ENCODE results near the gene MAPK11.

The MAPK11 gene

DNA sequence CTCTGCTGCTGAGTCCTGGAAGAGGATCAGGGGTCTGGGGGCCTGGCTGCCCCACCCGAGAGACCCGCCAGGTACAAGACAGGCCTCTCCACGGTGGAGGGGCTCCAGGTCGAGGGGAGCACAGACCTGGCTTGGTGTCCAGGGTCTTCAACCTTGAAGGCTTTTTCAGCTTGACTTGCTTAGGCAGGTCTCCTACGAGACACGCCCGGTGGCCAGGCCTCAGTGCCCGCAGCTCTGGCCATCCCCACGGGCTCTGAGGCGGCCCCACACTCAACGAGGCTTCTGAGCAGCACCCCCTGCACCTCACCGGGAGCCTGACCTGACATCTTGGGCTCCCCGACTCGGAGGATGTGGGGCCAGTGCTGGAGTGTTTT, 43.9 kb upstream of the MAPK11 start:
- FAIRE-seq: no peak
- peak; percentile 9 for DNase-seq (ENCODE audit: insufficient read length)
- no peak for TF ChIP-seq TAF1 (IDR thresholded peaks at IDR 0.05; ENCODE audit: borderline replicate concordance, low read depth, low read length)
- no peak for TF ChIP-seq POLR2A (IDR thresholded peaks at IDR 0.05; ENCODE audit: low read depth, low read length)
- no peak for TF ChIP-seq POLR2AphosphoS5 (IDR thresholded peaks at IDR 0.05; ENCODE audit: low read depth, low read length)

DNA sequence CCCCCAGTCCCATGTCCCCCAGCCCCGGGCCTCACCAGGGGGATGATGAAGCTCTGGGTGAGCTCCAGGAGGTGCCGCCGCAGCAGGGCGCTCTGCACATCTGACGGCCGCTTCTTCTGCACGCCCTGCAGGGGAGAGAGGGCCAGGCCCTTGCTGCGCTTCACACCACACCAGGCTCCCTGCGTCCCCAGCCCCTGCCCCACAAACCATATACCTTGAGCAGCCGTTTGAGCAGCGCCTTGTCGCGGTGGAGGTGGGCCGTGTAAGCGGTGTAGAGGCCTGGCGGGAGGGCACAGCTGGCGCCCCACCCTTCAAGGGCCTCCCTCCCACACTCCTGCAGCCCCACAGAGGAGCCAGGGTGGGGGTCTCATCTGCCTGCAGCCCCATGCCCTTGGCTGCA, 43.4 kb upstream of the MAPK11 start:
- TF ChIP-seq TAF1 (IDR thresholded peaks at IDR 0.05; ENCODE audit: borderline replicate concordance, low read depth, low read length) (no peak), POLR2AphosphoS5 (IDR thresholded peaks at IDR 0.05; ENCODE audit: low read depth, low read length) (no peak), POLR2A (IDR thresholded peaks at IDR 0.05; ENCODE audit: low read depth, low read length) (no peak)
- no peak for DNase-seq (ENCODE audit: insufficient read length)
- FAIRE-seq: peak; percentile 58

DNA sequence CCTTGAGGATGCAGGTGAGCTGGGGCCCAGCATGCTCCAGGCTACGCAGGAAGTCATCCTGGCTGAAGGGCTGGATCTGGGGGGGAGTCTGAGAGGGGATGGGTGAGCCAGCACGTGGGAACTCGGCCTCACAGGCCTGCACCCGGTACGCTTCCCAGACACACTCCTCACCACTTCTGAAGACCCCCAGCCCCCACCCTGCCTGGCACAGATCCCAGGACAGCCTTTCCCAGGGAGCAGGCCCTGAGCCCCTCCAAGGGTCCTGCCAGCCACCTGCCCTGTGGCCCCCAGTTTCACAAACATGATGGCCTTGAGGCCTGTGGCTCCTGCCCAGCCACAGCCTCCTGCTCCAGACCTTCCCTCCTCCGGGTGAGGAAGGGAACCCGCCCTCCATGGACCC, 42.8 kb upstream of the MAPK11 start:
- DNase-seq (ENCODE audit: insufficient read length) (no peak), FAIRE-seq (no peak)
- TF ChIP-seq TAF1 (IDR thresholded peaks at IDR 0.05; ENCODE audit: borderline replicate concordance, low read depth, low read length) (no peak), POLR2A (IDR thresholded peaks at IDR 0.05; ENCODE audit: low read depth, low read length) (no peak), POLR2AphosphoS5 (IDR thresholded peaks at IDR 0.05; ENCODE audit: low read depth, low read length) (no peak)

DNA sequence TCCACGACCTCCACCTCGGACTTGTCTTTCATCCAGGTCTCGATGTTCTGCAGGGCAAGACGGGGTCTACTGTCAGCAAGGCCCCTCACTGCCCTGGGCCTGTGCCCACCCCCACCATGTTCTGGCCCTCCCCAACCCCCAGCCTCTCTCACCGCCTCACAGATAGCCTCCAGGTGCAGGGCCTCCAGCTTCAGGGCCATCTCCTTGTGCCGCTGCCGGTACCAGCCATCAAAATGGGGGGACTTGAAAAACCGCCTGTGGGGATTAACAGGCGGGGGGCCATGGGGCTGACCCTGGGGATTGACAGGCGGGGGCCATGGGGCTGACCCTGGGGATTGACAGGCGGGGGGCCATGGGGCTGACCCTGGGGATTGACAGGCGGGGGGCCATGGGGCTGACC, 42.2 kb upstream of the MAPK11 start:
- TF ChIP-seq POLR2A (IDR thresholded peaks at IDR 0.05; ENCODE audit: low read depth, low read length): no peak
- FAIRE-seq: no peak
- no peak for DNase-seq (ENCODE audit: insufficient read length)

DNA sequence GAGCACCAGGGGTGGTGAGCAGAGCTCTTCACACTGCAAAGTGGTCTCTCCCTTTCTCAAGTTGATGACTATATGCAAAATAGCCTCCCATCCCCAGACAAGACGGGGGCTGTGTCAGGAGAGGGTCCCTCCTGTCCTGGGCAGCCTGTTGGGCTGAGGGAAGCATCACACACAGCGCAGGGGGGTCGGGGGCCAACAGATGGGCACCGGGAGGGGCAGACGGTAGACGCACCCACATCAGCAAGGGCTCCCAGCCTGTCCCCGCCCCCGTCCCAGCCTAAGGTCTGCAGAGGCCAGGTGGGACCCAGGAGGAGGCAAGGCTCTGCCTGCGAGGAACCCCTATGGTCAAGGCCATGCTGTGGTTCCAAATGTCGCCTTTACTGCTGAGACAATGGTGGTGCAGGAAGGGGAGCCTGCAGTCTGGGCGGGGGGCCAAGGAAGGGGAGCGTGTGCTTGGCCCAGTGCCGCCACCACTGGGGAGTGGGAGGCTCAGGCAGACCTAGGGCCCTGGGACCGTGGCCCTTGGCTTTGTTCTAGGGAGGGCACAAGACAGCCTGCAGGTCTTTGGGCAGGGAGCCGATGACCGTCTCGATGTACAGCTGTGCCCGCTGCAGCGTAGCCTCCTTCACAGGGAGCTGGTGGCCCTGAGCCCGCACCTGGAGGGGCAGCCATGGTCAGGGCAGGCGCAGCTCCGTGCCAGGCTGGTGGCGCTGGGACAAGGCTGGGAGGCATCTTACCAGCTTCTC, 41.6 kb upstream of the MAPK11 start:
- TF ChIP-seq POLR2AphosphoS5 (IDR thresholded peaks at IDR 0.05; ENCODE audit: low read depth, low read length) (no peak), POLR2A (IDR thresholded peaks at IDR 0.05; ENCODE audit: low read depth, low read length) (no peak), TAF1 (IDR thresholded peaks at IDR 0.05; ENCODE audit: borderline replicate concordance, low read depth, low read length) (no peak)
- DNase-seq (ENCODE audit: insufficient read length) (no peak), FAIRE-seq (no peak)

DNA sequence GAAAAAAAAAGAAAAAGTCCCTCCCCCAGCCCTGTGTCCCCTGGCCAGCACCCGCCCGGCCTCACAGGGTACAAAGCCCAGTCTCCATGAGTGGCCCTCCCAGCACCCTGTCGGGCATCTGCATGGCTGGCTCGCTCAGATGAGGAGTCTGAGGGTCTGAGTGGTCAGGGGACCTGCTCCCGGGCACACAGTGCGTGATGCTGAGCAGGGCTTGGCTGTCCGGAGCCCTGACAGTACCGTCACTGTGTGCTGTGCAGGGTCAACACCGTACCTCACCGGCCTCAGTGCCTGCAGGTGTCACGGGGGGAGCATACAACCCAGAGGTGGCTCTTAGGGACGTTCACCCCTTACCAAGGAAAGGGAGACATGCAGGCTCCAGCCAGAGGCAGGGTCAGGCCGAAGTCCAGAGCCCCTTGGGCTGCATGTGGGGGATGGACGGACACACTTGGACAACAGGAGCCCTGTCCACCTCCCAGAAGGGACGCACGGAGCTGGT, 40.8 kb upstream of the MAPK11 start:
- DNase-seq (ENCODE audit: insufficient read length) (no peak), FAIRE-seq (no peak)

DNA sequence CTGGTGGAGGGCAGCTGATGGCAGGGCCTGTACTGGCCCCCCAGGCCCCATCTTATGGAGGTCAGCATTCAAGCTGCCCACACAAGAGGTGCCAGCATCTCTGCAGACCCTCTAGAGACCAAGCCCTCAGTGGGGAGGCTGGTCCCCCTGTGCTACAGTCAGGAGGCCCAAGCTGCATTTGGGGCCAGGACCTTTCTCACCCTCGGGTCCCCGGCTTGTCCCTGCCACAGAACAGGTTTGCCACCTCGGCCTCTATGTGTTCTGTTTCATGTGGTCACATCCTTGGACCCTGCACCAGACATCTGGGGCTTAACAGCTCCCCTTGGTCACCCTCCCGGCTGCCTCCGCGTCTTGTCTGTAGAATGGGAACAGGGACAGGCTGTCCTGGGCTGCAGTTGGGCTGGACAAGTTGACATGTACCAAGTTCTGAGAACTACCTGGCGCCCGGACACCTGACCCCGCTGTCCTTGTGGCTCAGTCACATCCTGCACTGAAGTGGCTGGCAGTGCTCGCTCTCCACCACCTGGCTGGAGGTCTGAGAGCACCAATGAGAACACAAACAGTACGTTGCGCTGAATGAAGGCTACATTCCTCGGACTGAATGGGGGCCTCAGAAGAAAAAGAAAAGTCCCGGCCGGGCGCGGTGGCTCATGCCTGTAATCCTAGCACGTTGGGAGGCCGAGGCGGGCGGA, 40.0 kb upstream of the MAPK11 start:
- no peak for TF ChIP-seq POLR2AphosphoS5 (IDR thresholded peaks at IDR 0.05; ENCODE audit: low read depth, low read length)
- FAIRE-seq (no peak), DNase-seq (ENCODE audit: insufficient read length) (no peak)

More for the DNA sequence above, 40.8 kb upstream of the MAPK11 start:
- TF ChIP-seq TAF1 (IDR thresholded peaks at IDR 0.05; ENCODE audit: borderline replicate concordance, low read depth, low read length): no peak
- no peak for TF ChIP-seq POLR2AphosphoS5 (IDR thresholded peaks at IDR 0.05; ENCODE audit: low read depth, low read length)
- no peak for TF ChIP-seq POLR2A (IDR thresholded peaks at IDR 0.05; ENCODE audit: low read depth, low read length)

DNA sequence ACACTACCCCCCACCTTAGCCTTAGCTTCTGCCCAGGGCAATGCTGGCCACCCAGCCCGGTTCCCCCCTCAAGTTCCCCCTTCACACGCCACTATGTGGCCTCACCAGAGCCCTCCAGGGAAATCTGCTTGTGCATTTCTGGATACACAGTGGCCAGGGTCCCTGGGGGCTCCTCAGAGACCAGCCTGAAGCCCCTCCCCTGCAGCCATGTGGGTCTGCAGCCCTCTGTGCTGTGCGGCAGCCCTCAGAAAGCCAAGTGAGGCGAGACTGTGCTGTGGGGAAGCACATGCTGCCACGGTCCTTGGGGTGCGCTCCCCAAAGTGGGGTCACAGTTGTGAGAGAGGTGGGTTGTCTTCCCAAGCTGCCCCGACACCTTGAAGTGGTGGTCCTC, 39.4 kb upstream of the MAPK11 start:
- no peak for TF ChIP-seq POLR2A (IDR thresholded peaks at IDR 0.05; ENCODE audit: low read depth, low read length)
- TF ChIP-seq POLR2AphosphoS5 (IDR thresholded peaks at IDR 0.05; ENCODE audit: low read depth, low read length): no peak
- no peak for TF ChIP-seq TAF1 (IDR thresholded peaks at IDR 0.05; ENCODE audit: borderline replicate concordance, low read depth, low read length)
- DNase-seq (ENCODE audit: insufficient read length) (no peak), FAIRE-seq (no peak)

DNA sequence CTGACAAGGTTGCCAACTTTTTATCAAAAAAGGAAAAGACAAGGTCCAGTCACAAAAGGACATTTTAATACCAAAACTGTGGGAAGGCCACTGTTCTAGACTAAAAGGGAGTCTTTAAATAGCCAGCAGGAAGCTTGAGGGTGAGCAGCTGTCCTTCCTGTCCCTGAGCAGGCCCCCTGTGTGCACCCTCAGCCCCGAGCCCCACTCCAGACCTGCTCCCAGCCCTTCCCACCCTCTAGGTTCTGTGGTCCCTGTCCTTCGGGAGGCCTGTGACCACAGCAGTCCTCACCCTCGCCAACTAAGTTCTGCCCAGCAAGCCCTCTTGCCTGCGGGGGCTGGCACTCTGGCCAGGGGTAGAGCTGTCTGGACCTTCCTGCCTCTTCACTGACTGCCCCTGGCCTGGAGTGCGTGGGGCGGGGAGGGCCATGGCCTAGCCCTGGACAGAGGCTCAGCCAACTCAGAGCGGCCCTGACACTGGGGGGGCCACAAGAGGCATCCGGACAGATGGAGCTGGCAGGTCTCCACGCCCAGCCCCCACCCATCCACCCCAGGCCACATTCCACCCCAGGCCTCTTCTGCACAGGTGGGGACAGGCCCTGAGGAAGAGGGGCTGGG, 38.9 kb upstream of the MAPK11 start:
- no peak for TF ChIP-seq TAF1 (IDR thresholded peaks at IDR 0.05; ENCODE audit: borderline replicate concordance, low read depth, low read length)
- TF ChIP-seq POLR2AphosphoS5 (IDR thresholded peaks at IDR 0.05; ENCODE audit: low read depth, low read length): no peak
- TF ChIP-seq POLR2A (IDR thresholded peaks at IDR 0.05; ENCODE audit: low read depth, low read length): no peak
- FAIRE-seq (no peak), DNase-seq (ENCODE audit: insufficient read length) (no peak)

DNA sequence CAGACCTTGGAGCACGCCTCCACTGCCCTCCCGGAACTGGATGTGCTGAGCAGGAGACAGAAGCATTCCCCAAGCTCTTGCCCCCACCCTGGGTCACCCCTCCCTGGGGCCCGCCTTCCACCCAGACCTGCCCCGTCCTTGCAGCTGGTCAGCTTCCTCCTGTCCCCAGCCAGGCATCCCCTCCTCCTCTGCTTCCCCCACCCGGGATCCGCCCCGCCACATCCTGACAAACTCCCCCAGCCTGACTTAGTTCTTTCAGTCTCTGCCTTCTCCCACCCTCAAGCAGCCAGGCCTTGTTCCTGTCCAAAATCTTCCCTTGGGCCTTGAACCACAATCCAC, 38.4 kb upstream of the MAPK11 start:
- no peak for DNase-seq (ENCODE audit: insufficient read length)
- FAIRE-seq: peak; percentile 90
- peak; percentile 25; the same call in 1 of the 2 replicates for TF ChIP-seq POLR2AphosphoS5 (IDR thresholded peaks at IDR 0.05; ENCODE audit: low read depth, low read length)
- TF ChIP-seq POLR2A (IDR thresholded peaks at IDR 0.05; ENCODE audit: low read depth, low read length): no peak
- TF ChIP-seq TAF1 (IDR thresholded peaks at IDR 0.05; ENCODE audit: borderline replicate concordance, low read depth, low read length): 0 out of 2 replicates have a peak, but pooled peaks have one; percentile 16

DNA sequence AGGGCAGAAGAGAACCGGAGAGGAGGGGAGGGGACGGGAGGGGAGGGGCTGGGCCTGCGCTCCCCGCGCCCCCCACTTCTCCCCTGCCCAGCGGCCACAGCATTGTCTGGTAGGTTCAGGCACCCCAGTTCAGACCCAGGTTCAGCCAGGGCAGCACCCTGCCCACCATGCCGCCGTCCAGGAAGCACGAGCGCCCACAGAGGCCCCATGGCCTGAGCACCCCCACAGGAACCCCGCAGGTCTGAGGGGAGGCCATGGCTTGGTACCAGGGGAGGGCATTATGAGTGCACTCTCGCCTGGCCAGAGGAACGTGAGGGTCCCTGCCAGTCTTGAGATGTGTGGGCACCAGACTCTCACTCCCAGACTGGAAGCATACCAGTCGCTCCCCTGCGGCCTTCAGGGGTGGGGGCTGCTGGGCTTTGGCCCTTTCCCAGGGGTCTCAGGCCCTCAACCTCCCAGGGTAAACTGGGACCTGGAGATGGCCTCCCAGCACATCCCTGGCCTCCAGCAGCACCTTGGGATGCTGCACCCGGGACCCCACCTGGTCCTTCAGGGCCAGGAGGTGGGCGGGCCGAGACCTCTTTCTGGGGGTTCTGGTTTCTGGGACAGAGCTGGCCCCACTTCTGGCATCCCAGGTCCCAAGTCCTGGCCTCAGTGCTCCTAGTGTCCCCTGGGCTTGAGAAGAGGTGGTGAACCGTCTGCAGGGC, 37.9 kb upstream of the MAPK11 start:
- TF ChIP-seq POLR2A (IDR thresholded peaks at IDR 0.05; ENCODE audit: low read depth, low read length): no peak
- no peak for TF ChIP-seq POLR2AphosphoS5 (IDR thresholded peaks at IDR 0.05; ENCODE audit: low read depth, low read length)
- no peak for DNase-seq (ENCODE audit: insufficient read length)
- peak; percentile 57 for FAIRE-seq
